EL (cell line): ENCODE measurements around the gene SLC22A14.
"Not testable (repeated sequence)": the region's sequence is repeated elsewhere in the genome, so short reads cannot be mapped to it uniquely, and the experiment has no call there.

Experiments
- DNase-seq: peaks from one replicate; pipeline ENCODE4 v3.0.0-alpha.2; 2016

The SLC22A14 gene, protein sequence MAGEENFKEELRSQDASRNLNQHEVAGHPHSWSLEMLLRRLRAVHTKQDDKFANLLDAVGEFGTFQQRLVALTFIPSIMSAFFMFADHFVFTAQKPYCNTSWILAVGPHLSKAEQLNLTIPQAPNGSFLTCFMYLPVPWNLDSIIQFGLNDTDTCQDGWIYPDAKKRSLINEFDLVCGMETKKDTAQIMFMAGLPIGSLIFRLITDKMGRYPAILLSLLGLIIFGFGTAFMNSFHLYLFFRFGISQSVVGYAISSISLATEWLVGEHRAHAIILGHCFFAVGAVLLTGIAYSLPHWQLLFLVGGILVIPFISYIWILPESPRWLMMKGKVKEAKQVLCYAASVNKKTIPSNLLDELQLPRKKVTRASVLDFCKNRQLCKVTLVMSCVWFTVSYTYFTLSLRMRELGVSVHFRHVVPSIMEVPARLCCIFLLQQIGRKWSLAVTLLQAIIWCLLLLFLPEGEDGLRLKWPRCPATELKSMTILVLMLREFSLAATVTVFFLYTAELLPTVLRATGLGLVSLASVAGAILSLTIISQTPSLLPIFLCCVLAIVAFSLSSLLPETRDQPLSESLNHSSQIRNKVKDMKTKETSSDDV

GRCh38 chr3:38281895-38282686 lies at the start of gene SLC22A14:
TSS of gene SLC22A14 (plus strand) at chr3:38282294. CDS start at chr3:38306027, 23,733 bp downstream.
- DNase-seq = no peak

DNA sequence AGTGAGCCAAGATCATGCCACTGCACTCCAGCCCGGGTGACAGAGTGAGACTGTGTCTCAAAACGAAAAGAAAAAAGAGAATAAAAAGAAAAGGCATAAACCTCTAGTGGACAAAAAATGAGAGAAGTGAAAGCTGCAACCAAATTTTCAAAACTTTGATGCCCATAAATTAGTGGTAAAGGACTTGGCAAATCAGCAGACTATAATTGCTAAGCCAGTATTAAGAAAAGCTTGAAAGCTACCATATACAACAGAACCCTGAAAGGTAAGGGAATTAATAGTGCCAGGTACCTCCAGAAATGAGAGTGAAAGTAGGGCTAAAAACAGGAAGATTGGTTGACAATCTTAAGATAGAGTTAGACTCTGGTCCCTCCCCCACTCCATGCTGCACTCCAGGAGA lies 49.4 kb upstream of the SLC22A14 start:
- DNase-seq = no peak

DNA sequence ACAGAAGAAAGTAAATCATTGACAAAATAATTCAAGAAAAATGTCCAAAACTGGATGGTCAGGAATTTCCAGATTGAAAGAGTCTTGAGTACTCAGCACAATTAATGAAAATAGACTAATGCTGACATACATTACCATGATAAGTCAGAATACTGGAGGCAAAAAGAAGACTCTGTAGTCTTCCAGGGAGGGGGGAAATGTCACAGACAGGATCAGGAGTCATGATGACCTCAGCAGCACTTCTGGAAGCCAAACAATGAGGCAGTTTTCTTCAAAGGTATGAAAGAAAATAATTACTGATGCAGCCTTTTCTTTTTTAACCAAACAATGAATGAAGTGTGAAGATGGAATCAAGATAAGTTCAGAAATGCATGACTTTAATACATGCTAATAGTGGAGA lies 46.6 kb upstream of the SLC22A14 start:
- DNase-seq = no peak

DNA sequence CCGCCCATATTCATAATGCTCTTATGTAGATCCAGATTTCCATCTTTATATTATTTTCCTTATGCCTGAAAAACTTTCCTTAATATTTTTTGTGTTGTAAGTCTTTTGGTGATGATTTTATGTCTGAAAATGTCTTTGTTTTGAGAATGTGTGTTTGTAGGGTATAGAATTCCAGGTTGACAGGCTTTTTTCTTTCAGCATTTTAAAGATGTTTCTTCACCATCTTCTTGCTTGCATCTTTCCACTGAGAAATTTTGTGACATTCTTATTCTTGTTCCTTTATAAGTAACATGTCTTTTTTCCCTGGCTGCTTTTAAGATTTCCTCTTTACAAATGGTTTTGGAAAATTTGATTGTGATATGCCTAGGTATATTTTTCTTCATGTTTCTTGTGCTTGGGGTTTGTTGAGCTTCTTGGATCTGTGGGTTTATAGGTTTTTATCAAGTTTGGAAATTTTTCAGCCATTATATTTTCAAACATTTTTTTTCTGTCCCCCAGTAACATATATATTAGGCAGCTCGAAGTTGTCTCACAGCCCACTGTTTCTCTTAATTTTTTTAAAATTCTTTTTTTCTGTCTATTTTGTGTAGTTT lies 43.6 kb upstream of the SLC22A14 start:
- DNase-seq = no peak

DNA sequence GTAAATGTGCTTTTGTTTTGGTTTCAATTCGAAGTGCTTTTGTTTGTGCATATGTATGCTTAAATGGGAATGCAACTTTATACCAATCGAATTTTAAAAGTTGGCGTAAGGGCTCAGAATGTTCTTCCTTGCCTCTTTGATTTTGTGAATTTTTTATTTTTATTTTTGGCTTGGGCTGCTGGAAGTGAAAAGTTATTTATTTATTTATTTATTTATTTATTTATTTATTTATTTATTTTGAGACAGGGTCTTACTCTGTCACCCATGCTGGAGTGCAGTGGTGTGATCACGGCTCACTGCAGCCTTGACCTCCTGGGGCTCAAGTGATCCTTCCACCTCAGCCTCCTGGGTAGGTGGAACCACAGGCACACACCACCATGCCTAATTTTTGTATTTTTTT lies 39.3 kb upstream of the SLC22A14 start:
- not testable (repeated sequence) for DNase-seq

DNA sequence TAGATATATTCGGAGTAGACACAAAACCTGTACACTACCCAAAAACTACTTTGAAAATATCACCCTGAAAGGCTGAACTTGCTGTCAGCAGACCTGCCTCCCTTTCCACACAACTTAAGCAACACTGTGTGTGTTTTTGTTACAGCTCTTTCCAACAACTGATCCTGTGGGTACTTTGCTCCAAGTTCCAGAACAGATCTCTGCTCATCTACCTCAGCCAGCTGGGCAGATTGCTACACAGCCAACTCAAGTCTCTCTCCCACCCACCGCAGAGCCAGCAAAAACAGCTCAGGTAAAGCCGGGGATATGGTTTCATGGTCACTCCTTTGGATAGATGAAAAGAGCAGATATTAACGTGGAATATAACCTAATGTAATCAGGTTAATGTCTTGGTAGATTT lies 36.2 kb upstream of the SLC22A14 start:
- no peak for DNase-seq

DNA sequence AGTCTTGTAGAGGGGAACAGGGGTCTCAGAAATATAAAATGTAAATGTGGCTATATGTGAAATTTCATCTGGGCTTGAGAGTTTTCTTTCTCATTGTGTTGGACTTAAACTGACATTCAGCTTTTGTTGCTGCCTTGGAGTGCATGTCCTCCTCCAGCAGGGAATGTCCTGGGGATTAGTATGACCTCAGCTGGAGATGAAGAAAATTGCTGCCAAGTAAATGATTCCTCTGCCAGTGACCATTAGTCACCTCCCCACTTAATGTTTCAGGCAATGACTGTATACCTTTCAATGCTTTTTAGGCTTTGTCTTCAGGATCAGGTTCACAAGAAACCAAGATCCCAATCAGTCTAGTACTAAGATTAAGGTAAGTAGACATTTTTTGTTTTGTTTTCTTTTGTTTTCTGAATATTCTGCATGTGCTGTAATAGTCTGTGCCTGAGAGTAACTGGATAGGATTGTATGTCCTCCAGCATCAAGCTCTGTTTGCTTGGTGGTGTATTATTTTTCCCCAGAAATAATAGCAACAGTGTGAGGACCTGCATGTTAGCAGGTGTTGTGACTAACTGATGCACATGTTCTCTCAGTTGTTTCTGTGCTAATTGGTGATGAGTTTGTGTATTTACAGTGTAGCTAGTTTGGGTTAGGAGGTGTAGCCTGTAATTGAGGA lies 34.6 kb upstream of the SLC22A14 start:
- peak; percentile 89 for DNase-seq

- DNase-seq = no peak
These were observed 31.9 kb upstream of the SLC22A14 start for GRCh38 chr3:38250198-38250597.

DNA sequence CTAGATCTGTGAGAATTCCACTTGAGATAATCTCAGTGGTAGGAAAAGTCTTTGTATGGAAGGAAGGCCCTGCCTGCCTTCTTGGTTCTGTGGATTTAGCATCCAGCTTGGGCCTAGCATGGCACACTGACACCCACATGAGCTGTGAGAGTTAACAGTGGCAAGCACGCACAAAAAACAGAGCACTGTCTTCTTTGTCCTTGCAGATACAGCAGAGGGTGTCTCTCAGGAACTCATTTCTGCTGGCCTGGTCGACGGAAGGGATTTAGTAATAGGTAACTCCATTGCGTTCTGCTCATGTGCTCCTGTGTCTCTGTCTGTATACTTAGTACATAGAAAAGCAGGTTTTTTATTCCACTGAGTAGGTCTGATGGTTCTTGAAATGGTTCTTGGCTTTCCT lies 30.9 kb upstream of the SLC22A14 start:
- DNase-seq = no peak

- no peak for DNase-seq
These were observed 28.4 kb upstream of the SLC22A14 start for GRCh38 chr3:38253704-38254103.

DNA sequence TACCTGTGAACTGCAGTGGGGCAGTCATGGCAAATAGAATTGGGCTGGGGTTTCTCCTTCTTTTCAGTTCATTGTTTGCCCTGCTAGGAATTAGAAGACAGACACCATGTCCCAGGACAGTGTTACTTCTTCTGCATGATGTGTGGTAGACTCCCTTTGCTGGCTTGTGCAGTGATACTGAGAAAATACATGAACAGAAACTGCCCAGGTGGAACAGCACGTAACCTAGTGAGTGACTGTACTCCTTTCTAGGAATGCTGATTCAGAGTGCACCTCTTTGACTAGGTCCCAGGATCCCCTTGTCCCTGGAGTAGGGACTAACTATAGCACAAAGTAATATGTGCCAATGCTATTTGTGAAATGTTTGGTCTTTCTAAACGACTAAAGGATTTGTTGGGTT lies 27.2 kb upstream of the SLC22A14 start:
- no peak for DNase-seq

- no peak for DNase-seq
These were observed 26.5 kb upstream of the SLC22A14 start for GRCh38 chr3:38255627-38256026.

GRCh38 chr3:38257583-38257982 lies 24.5 kb upstream of the SLC22A14 start:
- DNase-seq = no peak

DNA sequence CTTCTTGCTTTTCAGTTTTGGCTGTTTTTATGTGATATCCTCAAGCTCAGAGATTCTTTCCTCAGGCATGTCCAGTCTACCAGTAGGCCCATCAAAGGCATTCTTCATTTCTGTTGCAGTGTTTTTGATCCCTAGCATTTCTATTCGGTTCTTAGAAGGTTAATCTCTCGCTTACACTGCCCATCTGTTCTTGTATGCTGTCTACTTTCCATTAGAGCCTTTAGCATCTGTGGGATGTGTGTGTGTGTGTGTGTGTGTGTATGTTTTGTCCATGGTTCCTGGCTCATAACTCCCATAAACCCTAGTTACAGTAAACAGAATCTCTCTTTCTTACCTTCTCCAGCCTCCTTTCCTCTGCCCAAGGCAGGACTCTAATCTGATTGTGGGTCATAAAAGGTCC lies 21.6 kb upstream of the SLC22A14 start:
- DNase-seq = no peak

DNA sequence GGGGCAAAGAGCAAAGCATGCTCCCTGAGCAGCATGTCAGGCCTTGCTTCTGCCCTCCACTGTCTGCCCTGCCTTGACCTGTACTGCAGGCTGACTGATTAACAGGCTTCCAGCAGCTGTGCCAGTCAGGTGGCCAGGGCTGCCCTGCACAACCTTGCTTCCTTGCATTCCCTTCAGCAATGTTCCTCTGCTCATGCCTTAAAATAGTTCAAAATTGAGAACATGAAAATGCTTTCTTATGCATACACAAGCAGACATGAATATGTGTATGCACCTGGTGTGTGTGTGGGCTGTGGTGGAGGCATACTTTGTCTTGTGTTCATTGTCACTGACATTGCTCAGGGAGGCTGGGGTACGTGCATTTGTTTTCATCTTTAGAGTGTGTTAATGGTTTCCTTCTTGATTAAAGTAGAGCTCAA lies 17.7 kb upstream of the SLC22A14 start:
- DNase-seq = no peak

GRCh38 chr3:38264779-38265178 lies 17.3 kb upstream of the SLC22A14 start:
- no peak for DNase-seq

DNA sequence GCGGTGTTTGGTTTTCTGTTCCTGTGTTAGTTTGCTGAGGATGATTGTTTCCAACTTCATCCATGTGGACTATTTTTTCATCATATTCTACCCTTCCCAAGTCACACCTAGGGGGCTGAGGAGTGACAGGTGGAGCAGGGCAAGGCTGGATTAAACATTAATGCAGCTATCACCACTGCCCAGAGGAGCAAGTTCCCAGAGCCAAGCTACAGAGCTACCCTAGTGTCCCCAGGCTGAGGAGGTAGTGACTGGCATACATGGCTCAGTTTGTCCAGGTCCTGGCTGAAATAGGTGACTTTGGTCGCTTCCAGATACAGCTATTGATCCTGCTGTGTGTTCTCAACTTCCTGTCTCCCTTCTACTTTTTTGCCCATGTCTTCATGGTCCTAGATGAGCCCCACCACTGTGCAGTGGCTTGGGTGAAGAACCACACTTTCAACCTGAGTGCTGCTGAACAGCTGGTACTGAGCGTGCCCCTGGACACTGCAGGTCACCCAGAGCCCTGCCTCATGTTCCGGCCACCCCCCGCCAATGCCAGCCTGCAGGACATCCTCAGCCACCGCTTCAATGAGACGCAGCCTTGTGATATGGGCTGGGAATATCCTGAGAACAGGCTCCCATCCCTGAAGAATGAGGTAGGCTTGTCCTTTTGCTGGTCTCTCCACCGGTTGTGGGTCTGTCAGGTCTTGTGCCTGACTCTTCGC lies 16.3 kb upstream of the SLC22A14 start, which contains the start of gene SLC22A13:
SLC22A13 (plus strand) TSS at position 209 of the 704 bp plus-strand sequence; CDS start at position 258, 49 bp downstream.
- DNase-seq = no peak

GRCh38 chr3:38266810-38267209 lies 15.3 kb upstream of the SLC22A14 start:
- DNase-seq = no peak

GRCh38 chr3:38267662-38268061 lies 14.4 kb upstream of the SLC22A14 start:
- DNase-seq = no peak

DNA sequence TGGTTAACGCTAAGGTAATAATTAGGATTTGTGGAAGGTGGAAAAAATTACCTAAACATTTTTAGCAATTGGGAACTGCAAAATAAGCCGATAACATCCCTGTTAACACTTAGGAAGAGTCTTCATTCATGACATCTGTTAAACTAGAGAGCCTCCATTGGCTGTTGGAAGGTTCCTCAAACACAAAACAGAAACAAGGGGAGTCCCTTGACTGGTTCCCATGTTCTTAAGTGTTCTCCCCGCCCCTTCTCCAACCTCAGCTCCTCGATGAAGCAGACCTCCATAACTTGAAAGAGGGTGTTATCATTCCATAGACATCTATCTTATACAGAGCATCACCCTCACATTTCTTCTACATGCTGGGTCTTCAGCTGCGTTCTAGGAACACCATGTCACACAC lies 14.0 kb upstream of the SLC22A14 start:
- no peak for DNase-seq

DNA sequence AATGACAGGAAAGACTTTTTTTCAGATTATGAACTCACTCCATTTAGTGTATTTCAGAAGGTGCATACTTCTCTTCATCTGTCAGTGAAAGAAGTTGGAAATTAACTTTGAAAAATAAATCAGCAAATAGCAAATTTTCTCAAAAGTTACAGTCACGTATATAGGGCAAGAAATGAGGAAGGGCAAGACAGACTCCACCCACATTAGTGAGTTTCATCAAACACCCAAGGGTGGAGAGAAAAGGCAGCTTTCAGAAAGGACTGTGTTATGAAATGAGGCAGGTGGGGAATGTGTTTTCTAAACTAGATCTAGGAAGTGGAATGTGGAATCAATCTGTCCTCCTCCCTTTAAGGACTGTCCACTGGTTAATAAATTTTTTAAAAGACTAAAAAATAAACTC lies 13.6 kb upstream of the SLC22A14 start:
- DNase-seq = no peak

- peak; percentile 60 for DNase-seq
These were observed 11.5 kb upstream of the SLC22A14 start for GRCh38 chr3:38270606-38271005.
